HG03095 (cell line): ENCODE data around the gene LYPD6.
A peak's percentile ranks its signal among the peaks of the same experiment; 100 is the strongest.
"Not testable (repeated sequence)": the region's sequence is repeated elsewhere in the genome, so short reads cannot be mapped to it uniquely, and the experiment has no call there.

ENCODE experiments used
- ATAC-seq: cut with Tn5 transposase; IDR thresholded peaks from one replicate; pipeline ENCODE4 v1.9.1; 2021; ENCODE audit warnings: moderate library complexity; ENCODE audit not compliant: unreplicated experiment

LYPD6 gene, protein sequence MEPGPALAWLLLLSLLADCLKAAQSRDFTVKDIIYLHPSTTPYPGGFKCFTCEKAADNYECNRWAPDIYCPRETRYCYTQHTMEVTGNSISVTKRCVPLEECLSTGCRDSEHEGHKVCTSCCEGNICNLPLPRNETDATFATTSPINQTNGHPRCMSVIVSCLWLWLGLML

DNA sequence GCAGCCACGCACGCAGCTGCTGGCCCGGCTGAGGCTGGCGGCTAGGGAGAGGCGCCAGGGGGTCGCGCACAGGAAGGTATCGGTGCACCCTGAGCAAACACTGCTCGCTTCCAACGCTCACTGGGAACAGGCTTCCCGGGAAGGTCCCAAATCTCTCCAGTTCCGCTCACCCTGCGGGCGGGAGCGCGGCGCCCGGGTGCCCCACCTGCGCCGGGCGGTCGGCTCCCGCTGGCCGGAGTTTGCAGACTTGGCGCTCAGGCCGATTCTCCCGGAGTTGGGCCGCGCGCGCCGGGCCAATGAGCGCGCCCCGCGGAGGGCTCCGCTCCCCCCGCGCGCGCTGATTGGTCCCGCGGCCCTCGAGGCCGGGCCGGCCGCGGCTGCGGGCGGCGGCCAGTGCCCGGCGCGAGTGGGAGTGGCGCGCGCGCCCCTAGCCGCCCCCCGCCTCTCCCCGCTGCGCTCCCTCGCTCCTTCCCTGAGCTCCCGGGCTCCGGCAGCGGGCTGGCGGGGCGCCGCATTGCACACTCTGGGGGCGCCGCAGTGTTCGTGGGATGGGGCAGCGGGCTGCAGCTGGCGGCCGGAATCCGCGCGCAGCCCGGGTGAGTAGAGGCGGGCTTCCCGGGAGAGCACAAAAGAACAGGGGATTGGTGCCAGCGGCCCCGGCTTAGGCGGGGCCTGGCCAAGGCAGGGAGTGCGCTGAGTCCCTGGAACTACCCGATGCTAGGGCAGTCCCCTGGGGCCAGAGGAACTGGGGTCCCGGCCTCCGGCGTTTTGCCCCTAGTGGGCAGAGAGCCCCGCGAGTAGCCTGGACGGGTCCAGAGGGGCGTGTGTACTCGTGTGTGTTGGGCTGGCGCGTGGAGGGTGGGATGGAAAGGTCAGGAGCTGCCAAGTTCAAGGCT, at the start of gene LYPD6:
TSS of gene LYPD6 (plus strand) at position 461 of the 896 bp plus-strand sequence. CDS start 107,122 bp downstream, outside the sequence.
- peak; percentile 84 for ATAC-seq

- ATAC-seq = no peak
Measured at GRCh38 chr2:149281441-149281840, 48.9 kb upstream of the LYPD6 start.

DNA sequence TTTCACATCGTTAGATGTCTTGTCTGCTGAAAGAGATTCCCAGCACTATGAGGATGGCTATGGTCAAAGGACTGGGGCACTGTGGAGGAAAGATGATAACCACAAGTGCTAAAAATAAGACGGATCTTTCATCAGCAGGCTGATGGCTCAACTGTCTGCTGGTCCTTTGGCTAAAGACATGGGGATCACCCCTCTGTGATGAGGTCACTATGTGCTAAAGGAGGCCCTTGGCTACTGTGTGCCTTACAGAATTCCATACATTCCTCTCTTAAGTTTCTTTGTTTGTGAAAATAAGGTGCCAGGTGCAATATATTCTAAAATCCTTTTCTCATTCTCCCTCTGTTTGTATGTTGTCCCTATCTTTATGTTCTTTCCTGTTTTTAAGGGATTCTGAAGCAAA, 39.7 kb upstream of the LYPD6 start:
- no peak for ATAC-seq

DNA sequence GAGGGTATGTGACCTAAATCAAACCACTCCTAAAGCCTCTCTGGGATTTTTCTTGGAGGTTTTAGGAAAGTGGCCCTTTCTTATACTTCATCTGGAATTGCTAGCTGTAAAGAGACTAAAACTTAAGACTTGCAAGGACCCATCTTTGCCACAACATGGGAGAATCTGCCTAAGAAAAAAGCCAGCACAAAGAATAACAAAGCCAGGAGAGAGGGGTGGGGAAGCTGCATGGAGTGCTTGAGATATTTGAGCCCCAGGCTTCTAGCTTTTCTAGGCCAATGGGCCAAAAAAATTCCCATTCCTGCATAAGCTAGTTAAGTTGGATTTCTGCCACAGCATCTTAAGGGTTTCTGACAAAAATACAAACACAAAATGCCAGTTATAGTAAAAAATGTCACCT, 38.5 kb upstream of the LYPD6 start:
- no peak for ATAC-seq

- no peak for ATAC-seq
Measured at GRCh38 chr2:149296031-149296430, 34.4 kb upstream of the LYPD6 start.

DNA sequence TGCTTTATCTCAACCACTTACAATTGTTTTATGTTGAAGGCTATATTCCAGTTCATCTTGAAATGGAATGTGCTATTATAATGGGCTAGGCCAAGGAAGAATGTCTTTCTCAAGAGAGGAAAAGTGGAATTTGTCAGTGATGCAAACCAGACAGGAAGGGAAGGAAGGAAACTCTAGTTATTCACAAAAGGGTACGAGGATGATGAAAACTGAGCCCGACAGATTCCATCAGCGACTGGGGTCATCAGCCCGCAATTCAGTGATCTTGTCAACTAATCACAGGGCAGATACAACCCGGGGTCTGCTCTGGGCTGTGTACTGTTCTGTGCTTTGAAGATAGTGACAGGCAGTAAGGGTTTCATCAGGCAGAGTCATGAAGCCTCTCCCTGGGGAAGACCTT, 23.4 kb upstream of the LYPD6 start:
- no peak for ATAC-seq

DNA sequence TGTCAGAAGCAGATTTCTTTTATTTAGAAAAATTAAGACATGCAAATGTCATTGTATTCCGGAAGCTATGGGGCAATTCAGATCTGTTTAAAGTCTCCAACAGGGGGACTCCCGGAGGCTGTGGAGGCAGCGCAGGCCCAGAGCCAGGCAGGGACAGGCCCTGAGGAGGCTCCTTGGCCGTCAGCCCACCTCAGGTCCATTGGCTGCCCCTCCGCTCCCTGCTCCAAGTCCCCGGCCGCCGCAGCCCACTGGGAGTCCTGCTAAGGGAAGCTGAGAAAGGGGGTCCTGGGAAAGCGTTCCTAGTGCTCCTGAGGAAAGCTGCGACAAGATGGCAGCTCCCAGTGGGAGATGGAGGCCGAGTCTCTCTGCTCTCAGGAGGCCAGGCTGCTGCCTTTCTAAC, 20.0 kb upstream of the LYPD6 start:
- no peak for ATAC-seq

GRCh38 chr2:149312039-149312438, 18.3 kb upstream of the LYPD6 start:
- no peak for ATAC-seq

GRCh38 chr2:149313512-149313972, 16.8 kb upstream of the LYPD6 start:
- ATAC-seq = peak; percentile 96

DNA sequence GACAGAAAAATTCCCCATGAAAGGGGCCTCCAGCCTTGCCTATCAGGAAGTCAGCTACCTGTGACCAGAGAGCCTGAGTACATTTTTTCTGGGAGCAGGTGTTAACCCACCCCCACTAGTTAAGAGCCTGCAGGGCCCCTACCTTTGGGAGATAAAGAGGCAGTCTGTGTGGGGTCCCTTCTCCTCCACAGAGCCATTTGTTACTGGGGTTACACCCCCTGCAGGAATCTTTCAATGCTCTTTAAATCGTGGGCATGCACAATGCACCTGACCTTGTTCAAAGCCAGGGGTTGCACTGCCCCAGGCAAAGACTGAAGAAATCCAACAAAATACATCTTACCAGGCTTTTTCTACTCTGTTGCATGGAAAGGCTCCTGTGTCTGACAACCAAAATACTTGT, 15.7 kb upstream of the LYPD6 start:
- ATAC-seq = no peak

GRCh38 chr2:149315461-149315860, 14.9 kb upstream of the LYPD6 start:
- no peak for ATAC-seq

DNA sequence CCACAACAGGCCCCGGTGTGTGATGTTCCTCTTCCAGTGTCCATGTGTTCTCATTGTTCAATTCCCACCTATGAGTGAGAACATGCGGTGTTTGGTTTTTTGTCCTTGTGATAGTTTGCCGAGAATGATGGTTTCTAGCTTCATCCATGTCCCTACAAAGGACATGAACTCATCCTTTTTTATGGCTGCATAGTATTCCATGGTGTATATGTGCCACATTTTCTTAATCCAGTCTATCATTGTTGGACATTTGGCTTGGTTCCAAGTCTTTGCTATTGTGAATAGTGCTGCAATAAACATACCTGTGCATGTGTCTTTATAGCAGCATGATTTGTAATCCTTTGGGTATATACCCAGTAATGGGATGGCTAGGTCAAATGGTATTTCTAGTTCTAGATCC, 11.8 kb upstream of the LYPD6 start:
- ATAC-seq = not testable (repeated sequence)

DNA sequence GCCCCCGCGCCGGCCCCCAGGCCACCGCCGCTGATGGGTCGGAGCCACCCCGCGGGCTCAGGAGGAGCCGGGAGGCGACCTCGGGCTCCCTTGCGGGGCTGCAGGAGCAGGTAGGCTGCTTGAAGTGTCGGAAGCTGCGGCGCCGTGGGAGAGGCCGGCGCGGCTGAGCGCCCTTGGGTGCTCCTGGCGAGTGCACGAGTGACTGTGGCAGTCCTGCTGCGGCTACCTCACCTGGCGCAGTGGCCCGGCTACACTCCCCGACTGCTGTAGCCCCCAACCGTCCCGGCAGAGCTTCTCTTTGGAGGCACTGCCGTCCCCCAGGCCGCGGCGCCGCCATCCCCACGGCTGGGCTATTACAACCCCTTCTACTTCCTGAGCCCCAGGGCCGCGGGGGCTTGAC, 10.0 kb upstream of the LYPD6 start:
- no peak for ATAC-seq

DNA sequence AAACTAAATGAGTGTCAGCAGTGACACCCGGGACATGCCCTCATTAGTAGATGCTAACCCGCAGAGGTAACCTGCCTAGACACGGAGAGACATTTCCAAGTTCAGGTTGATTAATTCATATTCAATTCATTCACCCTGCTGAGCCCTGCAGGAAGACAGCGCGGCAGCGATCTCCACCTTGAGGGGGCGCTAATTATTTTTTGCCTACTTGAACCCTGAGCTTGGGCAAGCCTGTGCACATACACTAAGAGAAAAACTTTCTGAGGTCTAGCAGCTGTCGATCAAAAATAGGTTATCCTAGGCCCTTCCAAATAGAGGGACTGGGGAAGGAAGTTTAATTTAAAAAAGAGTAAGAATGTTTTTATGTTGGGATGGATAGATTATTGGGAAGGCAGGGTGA, 1.3 kb upstream of the LYPD6 start:
- ATAC-seq = no peak

GRCh38 chr2:149329489-149330126, 779 bp upstream of the LYPD6 start:
- no peak for ATAC-seq

DNA sequence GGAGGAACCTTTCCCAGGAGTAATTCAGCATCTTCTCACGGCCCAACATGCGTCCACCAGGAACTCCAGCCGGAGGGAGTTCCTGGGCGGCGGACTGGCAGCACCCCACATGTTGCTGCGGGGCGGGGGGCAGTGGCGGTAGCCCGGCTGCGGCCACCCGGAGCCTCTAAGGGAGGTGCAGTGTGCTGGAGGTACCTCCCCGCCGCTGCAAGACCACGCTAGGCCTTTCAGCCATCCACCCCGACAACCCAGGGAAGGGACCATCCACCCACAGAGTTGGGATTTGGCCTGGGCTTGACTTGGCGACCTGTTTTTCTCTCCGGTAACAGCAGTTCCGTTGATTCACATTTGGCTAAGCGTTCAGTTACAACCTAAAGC, 625 bp downstream of the LYPD6 start:
- ATAC-seq = no peak

DNA sequence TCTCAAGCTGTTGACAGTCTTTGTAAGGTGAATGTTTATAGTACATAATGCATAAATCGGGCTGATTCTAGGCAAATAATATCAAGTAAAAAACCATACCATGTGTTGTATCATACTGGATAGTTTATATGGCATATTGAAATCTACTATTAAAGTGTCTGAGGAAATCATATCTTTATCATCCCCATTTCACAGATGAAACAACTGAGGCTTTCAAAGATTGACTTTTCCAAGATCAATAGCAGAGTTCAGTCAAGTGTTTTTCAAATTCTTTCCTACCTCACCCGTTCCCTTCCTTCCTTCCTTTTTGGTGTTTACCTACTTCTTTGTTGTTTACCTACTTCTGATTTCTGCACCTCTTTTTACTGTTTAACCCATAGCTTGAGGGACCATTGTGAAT, 2.0 kb downstream of the LYPD6 start:
- no peak for ATAC-seq

DNA sequence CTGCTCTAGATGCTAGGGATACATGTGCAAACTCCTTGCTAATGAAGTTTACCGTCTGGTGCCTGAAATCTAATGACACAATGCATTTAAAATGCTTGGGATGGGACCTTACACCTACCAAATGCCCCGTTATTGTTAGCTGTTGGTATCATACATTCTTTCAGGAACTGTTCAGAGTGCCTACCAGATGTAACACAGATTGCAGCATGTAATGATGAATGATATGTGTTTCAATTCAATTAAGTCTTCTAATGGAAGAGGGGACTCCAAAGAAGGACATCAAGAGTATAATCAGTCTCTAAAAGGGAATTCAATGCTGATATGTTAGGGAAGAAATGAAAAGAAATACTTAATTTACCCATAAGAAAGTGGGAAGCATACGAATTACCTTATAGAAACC, 3.2 kb downstream of the LYPD6 start:
- no peak for ATAC-seq

- no peak for ATAC-seq
Measured at GRCh38 chr2:149334156-149334555, 3.8 kb downstream of the LYPD6 start.

- ATAC-seq = no peak
Measured at GRCh38 chr2:149339324-149339723, 8.9 kb downstream of the LYPD6 start.

DNA sequence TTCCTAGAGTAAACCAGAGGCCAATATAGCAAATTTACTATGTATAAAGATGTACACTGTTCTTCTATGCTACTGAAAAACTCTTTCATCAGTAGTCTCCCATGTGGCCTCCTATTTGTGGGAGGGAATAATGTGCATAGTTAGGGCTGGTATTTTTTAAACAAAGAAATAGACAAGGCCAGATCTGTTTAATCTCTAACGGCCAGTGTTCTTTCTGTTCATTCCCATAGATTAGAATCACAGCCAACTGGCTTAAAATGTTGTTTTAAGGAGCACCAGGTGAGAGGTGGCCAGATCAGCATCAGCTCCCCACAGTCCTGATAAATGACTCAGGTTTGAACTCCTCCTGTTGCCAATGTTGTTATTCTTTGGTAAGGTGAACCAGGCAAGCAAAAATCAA, 12.1 kb downstream of the LYPD6 start:
- no peak for ATAC-seq

GRCh38 chr2:149344105-149344504, 13.7 kb downstream of the LYPD6 start:
- no peak for ATAC-seq
